ENCODE measurements around the gene SMC1B.
"Not testable (repeated sequence)": the region's sequence is repeated elsewhere in the genome, so short reads cannot be mapped to it uniquely, and the experiment has no call there.

The SMC1B gene

GRCh38 chr22:45413368-45414211 is at the start of gene SMC1B, which contains the start of gene RIBC2:
Gene SMC1B, minus strand, starts transcription at chr22:45413599. Its CDS starts 32 bp downstream, at chr22:45413567.
Gene RIBC2, plus strand, starts transcription at chr22:45413693. Its CDS starts 194 bp downstream, at chr22:45413887.
- peak; percentile 86 to 90 for DNase-seq (ENCODE audit: low read depth in 2 of 2)

GRCh38 chr22:45462034-45462655 is 48.7 kb upstream of the SMC1B start:
- DNase-seq (ENCODE audit: low read depth in 2 of 2), result no peak

- DNase-seq (ENCODE audit: low read depth in 2 of 2), result no peak
Observed at GRCh38 chr22:45460288-45461109, 47.1 kb upstream of the SMC1B start.

GRCh38 chr22:45459235-45459634 is 45.8 kb upstream of the SMC1B start:
- no peak for DNase-seq (ENCODE audit: low read depth in 2 of 2)

GRCh38 chr22:45458532-45458931 is 45.1 kb upstream of the SMC1B start:
- no peak for DNase-seq (ENCODE audit: low read depth in 2 of 2)

- no peak for DNase-seq (ENCODE audit: low read depth in 2 of 2)
Observed at GRCh38 chr22:45456811-45457210, 43.4 kb upstream of the SMC1B start.

- DNase-seq (ENCODE audit: low read depth in 2 of 2), result no peak
Observed at GRCh38 chr22:45455621-45456020, 42.2 kb upstream of the SMC1B start.

- DNase-seq (ENCODE audit: low read depth in 2 of 2), result no peak
Observed at GRCh38 chr22:45455212-45455611, 41.8 kb upstream of the SMC1B start.

- no peak for DNase-seq (ENCODE audit: low read depth in 2 of 2)
Observed at GRCh38 chr22:45454275-45454674, 40.9 kb upstream of the SMC1B start.

GRCh38 chr22:45453764-45454163 is 40.4 kb upstream of the SMC1B start:
- no peak for DNase-seq (ENCODE audit: low read depth in 2 of 2)

- DNase-seq (ENCODE audit: low read depth in 2 of 2), result no peak
Observed at GRCh38 chr22:45452565-45453379, 39.4 kb upstream of the SMC1B start.

- no peak for DNase-seq (ENCODE audit: low read depth in 2 of 2)
Observed at GRCh38 chr22:45451972-45452371, 38.6 kb upstream of the SMC1B start.

GRCh38 chr22:45450921-45451651 is 37.7 kb upstream of the SMC1B start:
- DNase-seq (ENCODE audit: low read depth in 2 of 2), result no peak

GRCh38 chr22:45450101-45450785 is 36.8 kb upstream of the SMC1B start:
- no peak for DNase-seq (ENCODE audit: low read depth in 2 of 2)

GRCh38 chr22:45449442-45449841 is 36.0 kb upstream of the SMC1B start:
- DNase-seq (ENCODE audit: low read depth in 2 of 2), result not testable (repeated sequence)

- DNase-seq (ENCODE audit: low read depth in 2 of 2), result no peak
Observed at GRCh38 chr22:45448431-45448830, 35.0 kb upstream of the SMC1B start.

GRCh38 chr22:45447596-45447995 is 34.2 kb upstream of the SMC1B start:
- not testable (repeated sequence) for DNase-seq (ENCODE audit: low read depth in 2 of 2)

- DNase-seq (ENCODE audit: low read depth in 2 of 2), result no peak
Observed at GRCh38 chr22:45446216-45446615, 32.8 kb upstream of the SMC1B start.

GRCh38 chr22:45445031-45445710 is 31.8 kb upstream of the SMC1B start:
- no peak for DNase-seq (ENCODE audit: low read depth in 2 of 2)
